SIG-M5 (cell line): ENCODE data around the gene IFIT1B.
A peak's percentile ranks its signal among the peaks of the same experiment; 100 is the strongest.
"Not testable (repeated sequence)": the region's sequence is repeated elsewhere in the genome, so short reads cannot be mapped to it uniquely, and the experiment has no call there.

Source experiments
- DNase-seq: peaks from one replicate; lab custom pipeline; 2025; lab: John Stamatoyannopoulos, UW

IFIT1B gene

DNA sequence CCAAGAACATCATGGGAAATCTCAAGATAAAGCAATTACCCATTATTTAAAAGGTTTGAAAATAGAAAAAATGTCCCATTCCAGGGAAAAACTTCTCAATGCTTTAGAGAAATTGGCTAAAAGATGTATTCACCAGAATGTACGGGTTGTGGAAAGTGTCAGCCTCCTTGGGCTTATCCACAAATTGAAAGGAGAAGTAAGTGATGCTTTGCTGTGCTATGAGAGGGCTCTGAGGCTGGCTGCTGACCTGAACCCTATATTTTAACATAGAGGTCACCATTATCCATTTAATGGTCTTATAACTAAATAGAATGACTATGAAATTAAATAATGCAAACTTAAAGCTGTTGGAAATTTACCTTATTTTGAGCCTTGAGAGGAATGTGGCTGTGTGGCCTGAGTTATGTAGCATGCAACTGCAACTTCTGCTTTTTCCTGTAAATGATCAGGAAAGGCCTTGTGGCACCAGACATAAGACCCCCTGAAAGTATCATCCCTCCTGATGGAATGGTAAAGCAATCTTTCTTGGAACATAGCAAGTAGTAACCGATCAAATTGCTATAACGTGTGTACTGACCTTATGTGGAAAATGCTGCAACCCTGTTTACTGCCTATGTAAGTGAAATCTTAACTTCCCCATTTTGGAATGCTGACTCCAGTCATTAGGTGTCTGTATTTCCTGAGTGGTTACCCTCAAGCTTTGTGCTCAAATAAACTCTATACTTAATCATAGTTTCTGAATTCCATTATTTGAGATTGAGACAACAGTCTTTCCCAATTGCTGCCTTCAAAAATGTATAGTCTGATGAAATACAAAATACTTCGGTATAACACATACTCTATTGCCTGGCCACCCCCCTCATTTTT, 6.9 kb downstream of the IFIT1B start:
- DNase-seq = peak; percentile 17

DNA sequence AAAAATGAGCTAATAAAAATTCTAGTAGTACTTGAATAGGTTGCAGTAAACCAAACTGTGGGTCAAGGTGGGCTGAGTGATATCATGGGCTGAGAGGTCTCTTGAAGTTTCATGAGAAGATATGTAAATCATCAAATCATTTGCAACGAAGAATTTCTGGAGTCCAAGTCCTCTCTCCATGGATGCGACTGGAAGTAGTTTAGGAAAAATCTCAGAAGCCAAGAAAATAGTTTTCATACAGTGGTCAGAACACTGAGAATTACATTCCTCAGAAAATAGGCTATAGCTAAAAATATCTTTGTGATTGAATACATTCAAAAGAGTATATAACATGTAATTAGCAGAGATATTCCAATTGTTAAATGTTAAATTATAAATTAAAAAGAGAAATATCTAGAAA, 10.9 kb downstream of the IFIT1B start:
- DNase-seq = no peak

DNA sequence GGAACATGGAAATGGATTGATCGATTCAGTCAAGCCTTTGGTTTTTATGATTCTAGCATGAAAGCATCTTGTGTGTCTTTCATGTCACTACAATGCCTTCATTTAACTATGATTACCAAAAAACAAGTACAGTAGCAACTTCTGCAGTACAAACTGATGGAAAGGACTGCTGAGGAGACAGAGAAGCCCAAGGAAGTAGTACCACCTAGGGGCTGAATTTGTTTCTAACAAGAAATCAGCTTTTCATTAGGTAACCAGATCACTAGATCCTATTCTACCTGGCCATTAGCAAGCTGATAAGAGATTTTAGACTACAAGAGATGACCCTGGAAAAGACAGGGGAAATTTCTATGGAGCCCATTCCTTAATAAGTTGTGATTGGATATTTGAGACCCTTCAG, 11.4 kb downstream of the IFIT1B start:
- DNase-seq = no peak

DNA sequence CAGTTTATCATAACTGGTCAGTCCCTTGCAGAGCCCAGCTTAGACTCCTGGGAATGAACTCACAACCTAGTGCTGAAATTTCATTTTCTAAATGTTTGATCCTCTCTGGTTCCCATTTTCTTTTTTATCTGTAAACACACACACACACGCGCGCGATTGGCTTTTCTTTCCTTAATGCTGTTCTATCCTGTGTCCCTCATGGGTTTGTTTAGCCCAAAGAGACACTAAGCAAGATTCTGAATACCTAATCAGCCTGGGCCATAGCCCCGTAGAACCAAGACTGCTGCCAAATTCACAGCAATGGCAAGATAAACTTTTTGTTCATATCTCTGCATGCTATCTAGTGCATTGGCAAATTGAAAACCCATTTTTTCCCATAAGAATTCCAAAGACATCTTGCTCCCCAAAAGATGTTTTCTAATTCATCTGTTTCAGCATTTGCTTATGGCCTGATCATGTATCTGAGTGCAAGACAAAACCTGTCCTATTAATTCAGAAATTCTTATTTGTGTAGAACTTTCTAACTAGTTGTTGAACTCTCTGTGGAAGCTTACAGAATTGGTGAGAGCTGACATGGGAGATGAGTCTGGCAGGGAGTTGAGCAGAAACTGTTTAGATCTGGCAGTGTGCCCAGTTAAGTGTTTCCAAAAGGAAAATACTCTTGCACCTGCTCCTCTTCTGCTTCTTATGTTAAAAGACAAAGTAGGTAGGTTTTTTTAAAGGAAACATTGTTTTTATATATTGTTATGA, 12.8 kb downstream of the IFIT1B start:
- no peak for DNase-seq

DNA sequence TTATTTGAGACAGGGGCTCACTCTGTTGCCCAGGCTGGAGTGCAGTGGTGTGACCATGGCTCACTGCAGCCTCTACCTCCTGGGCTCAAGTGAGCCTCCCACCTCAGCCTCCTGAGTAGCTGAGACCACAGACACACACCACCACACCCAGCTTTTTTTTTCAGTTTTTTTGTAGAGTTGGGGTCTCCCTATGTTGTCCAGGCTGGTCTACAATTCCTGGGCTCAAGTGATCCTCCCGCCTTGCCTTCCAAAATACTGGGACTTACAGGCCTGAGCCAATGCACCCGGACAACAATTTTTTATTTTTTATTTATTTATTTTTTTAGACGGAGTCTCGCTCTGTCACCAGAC, 13.3 kb downstream of the IFIT1B start:
- not testable (repeated sequence) for DNase-seq

DNA sequence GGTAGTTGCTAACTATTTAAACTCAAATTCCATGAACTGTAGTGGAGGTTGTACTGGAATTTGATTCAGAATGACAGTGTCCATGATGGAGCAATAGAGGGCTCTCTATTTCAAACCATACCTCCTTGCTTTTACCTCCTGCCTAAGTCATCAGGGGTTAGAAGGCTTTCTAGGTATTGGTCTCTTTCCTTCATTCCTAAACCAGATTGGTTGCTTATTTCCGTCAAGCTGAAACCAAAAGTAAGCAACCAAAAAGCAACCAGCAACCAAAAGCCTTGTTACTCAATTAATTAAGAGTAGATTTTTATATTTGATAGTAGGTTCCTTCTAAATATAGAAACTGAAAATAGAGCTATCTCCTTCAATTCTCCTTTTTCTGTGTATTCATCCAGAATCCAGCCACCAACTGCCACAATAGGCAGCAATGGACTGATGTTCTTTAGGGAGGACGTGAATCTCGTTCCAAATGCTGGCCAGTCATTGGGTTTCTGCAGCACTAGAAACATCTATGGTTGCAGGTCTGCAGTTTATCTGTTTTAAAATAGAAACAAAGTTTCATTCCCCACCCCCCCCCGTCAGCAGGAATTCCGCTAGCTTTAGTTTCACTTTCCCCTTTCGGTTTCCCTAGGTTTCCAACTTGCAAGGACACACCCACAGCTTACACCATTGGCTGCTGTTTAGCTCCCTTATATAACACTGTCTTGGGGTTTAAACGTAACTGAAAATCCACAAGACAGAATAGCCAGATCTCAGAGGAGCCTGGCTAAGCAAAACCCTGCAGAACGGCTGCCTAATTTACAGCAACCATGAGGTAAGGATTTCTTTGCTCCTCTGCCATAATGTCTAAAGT, 14.3 kb downstream of the IFIT1B start, which contains the start of gene IFIT1:
IFIT1 (plus strand) TSS at position 717 of the 850 bp plus-strand sequence; CDS start at position 807, 90 bp downstream.
- DNase-seq = no peak

DNA sequence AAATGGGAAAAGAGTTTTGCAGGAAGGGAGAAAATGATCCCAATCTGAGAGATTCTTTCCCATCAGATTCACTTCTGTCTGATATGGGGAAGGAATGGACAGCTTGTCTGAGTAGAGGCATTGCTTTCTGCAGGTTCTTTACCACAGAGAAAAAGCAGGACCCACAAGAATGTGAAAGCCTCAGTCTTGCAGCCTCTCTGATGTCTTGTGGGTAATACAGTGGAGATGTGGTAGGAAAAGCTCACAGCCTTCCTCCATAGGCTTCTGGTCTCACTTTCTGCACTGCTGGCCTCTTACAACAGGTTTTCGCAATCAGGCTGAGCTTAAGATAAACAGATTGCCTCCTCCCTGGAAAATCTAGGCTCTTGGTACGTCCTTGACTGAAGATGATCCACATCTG, 15.1 kb downstream of the IFIT1B start:
- no peak for DNase-seq

DNA sequence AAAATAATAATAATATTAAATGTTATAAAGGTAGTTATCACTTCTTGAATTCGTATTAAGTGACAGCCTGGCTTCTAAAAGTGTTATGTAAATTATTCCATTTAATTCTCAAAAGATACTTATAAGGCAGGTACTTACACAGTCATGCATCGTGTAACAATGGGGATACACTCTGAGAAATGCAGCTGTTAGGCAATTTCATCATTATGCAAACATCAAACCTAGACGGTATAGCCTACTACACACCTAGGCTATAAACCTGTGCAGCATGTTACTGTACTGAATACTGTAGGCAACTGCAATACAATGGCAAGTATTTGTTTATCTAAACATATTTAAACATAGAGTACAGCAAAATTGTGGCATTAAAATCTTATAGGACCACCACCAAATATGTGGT, 16.0 kb downstream of the IFIT1B start:
- no peak for DNase-seq

DNA sequence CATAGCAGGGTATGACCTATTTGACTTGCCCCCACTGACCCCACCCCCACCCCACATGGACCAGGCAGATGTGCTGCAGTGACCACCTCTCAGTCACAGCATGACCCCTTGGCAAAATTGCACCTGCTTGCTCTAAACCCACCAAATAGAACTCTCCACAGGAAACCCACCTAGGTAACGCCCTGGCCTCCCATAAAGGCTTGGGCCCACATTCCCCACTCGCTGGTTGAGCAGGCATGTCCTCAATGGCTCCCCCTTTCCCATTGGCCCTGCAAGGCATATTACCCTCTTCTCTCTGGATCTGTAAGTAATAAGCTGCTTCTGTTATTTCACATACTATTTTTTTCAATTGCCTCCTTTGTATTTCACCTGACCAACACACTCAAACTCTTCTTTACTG, 17.3 kb downstream of the IFIT1B start:
- no peak for DNase-seq

DNA sequence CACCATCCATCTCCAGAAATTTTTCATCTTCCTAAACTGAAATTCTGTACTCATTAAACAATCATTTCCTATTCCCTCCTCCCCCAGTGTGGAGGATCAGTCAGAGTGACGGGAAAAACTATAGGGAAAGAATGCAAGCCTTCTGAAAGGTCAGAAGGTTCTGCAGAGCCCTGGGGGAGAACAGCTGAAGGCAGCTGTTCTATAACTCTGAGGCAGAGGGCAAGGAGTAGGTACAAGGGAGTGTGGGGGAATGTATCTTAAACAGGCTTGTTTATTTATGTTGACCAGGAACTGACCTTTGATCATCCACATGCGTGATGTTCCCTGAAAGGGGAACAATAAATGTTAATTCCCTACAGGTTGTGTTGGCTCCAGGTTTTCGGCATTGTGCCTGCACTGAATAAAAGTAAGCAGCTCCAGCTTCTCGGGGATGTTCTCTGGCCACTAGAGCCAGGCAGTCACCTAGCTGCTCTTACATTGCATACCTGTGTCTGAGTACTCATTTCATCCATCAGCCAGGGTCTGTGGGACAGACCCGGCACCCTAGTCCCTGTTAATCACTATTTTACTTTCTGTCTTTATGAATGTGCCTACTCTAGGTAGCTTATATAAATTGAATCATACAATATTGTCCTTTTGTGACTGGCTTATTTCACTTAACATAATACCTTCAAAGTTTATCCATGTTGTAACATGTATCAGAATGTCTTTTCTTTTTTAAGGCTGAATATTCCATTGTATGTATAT, 20.3 kb downstream of the IFIT1B start:
- DNase-seq = no peak

DNA sequence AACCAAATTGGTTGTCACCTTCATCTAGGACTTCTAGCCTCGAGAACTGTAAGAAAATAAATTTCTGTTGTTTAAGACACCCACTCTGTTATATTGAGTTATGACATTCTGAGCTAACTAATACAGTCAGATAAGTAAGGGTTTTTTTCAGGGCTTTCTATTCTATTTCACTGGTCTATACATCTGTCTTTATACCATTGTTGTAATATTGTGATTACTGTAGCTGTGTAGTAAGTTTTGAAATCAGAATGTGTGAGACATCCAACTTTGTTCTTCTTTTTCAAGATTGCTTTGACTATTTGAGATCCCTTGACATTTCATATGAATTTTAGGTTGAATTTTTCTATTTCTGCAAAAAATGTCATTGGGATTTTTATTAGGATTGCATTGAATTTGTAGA, 22.1 kb downstream of the IFIT1B start:
- no peak for DNase-seq

DNA sequence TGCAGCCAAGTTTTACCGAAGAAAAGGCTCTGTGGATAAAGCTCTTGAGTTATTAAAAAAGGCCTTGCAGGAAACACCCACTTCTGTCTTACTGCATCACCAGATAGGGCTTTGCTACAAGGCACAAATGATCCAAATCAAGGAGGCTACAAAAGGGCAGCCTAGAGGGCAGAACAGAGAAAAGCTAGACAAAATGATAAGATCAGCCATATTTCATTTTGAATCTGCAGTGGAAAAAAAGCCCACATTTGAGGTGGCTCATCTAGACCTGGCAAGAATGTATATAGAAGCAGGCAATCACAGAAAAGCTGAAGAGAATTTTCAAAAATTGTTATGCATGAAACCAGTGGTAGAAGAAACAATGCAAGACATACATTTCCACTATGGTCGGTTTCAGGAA, 25.2 kb downstream of the IFIT1B start:
- no peak for DNase-seq

DNA sequence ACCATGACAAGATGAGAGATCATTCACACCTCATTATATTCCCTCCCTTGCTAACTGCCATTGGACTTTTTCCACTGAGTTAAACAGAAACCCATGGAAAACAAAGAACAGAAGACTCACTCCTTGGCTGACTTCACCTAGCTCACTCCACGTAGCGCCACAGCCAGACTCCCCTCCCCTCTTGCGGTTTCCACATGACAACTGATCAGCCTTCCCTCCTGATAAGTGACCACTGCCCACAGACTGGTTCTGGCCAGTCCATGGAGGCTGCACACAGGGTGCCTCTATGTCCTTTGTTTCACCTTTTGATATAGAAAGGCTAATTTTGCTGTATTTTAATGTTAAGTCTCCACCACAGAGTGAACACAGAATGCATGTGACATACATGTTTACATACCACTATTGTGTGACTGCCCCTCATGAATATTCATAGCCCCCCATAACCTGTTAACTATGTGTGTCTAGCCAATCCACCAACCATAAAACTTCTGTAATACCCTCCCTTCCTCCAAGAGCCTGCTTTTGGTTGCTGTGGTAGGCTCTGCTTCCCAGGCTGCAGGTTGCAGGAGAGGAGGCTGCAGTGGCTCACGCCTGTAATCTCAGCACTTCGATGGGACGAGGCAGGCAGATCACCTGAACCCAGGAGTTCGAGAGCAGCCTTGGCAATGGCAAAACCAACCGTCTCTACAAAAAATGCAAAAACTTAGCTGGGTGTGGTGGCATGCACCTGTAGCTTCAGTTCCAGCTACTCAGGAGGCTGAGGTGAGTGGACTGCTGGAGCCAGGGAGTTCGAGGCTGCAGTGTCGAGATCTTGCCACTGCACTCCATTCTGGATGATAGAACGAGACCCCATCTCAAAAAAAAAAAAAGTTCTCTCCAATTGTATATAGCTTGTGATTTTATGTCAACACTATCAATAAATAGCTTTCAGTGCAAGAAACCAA, 26.5 kb downstream of the IFIT1B start:
- DNase-seq = no peak

DNA sequence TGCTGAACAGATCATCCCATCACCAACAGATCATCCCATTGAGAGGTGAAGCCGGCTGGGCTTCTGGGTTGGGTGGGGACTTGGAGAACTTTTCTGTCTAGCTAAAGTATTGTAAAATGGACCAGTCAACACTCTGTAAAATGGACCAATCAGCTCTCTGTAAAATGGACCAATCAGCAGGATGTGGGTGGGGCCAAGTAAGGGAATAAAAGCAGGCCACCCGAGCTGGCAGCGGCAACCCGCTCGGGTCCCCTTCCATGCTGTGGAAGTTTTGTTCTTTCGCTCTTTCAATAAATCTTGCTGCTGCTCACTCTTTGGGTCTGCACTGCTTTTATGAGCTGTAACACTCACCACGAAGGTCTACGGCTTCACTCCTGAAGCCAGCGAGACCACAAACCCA, 28.3 kb downstream of the IFIT1B start:
- DNase-seq = not testable (repeated sequence)

DNA sequence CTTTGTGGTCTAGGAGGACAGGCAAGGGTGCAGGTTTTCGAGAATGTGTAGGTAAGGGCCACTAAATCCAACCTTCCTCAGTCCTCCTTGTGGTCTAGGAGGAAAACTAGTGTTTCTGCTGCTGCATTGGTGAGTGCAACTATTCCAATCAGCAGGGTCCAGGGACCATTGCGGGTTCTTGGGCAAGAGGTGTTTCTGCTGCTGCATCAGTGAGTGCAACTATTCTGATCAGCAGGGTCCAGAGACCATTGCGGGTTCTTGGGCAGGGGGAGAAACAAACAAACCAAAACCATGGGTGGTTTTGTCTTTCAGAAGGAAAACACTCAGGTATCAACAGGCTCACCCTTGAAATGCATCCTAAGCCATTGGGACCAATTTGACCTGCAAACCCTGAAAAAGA, 29.9 kb downstream of the IFIT1B start:
- DNase-seq = not testable (repeated sequence)

DNA sequence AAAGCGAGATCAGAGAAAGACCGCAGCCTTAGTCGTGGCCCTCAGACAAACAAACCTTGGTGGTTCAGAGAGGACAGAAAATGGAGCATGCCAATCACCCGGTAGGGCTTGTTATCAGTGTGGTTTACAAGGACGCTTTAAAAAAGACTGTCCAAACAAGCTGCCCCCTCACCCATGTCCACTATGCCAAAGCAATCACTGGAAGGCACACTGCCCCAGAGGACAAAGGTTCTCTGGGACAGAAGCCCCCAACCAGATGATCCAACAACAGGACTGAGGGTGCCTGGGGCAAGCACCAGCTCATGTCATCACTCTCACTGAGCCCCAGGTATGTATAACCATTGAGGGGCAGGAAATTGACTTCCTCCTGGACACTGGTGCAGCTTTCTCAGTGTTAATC, 31.4 kb downstream of the IFIT1B start:
- DNase-seq = not testable (repeated sequence)

DNA sequence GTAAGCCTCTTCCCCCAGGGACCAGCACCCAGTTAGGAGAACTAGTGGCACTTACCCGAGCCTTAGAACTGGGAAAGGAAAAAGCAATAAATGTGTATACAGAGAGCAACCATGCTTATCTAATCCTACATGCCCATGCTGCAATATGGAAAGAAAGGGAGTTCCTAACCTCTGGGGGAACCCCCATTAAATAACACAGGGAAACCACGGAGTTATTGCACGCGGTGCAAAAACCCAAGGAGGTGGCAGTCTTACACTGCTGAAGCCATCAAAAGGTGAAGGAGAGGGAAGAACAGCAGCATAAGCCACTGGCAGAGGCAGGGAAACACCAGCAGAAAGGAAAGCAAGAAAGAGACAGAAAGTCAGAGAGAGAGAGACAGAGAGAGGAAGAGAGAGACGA, 32.7 kb downstream of the IFIT1B start:
- DNase-seq = not testable (repeated sequence)

DNA sequence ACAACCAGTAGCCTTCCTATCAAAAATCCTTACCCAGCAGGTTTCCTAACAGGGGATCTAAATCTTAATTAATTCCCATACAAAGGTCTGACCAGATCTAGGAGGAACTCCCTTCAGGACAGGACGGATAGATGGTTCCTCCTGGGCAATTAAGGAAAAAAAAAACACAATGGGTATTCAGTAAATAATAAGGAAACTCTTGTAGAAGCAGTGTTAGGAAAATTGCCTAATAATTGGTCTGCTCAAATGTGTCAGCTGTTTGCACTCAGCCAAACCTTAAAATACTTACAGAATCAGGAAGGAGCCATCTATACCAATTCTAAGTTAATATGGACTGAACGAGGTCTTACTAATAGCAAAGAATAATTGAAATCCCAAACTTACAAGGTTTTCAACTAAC, 33.3 kb downstream of the IFIT1B start:
- DNase-seq = not testable (repeated sequence)

DNA sequence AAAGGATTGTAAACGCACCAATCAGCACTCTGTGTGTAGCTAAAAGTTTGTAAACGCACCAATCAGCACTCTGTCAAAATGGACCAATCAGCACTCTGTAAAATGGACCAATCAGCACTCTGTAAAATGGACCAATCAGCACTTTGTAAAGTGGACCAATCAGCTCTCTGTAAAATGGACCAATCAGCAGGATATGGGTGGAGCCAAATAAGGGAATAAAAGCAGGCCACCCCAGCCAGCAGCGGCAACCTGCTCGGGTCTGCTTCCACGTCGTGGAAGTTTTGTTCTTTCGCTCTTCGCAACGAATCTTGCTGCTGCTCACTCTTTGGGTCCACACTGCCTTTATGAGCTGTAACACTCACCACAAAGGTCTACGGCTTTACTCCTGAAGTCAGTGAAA, 34.4 kb downstream of the IFIT1B start:
- not testable (repeated sequence) for DNase-seq

DNA sequence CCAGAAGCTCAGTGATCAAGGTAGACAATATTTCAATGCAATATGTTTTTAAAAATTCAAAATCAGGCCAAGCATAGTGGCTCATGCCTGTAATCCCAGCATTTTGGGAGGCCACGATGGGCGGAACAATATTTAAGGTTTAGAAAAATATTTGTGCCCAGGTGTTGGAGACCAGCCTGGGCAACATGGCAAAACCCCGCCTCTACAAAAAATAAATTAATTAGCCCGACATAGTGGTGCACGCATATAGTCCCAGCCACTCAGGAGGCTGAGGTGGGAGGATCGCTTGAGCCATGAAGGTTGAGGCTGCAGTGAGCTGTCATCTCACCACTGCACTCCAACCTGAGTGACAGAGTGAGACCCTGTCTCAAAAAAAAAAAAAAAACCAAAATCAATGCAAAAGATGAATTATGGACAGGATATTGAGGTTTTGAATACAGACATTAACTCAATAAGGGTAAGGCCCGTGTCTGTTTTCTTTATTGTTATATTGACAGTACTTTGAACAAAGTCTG, 35.6 kb downstream of the IFIT1B start:
- no peak for DNase-seq
